Activated CD4-positive, CD25-positive, alpha-beta regulatory T cell treated with anti-CD3 and anti-CD28 coated beads, Interleukin-2, amount 50 U/mL, for 24 hours (primary cell): ENCODE measurements around the gene TNFSF13.

ENCODE experiments used
- ATAC-seq, 2 donors: fragments of 150-1000 bp; cut with Tn5 transposase; one replicate each; pipeline ENCODE4 v1.10.0; 2021; ENCODE audit warnings: mild to moderate bottlenecking in 1 of 2, moderate library complexity in 1 of 2

The TNFSF13 gene, protein sequence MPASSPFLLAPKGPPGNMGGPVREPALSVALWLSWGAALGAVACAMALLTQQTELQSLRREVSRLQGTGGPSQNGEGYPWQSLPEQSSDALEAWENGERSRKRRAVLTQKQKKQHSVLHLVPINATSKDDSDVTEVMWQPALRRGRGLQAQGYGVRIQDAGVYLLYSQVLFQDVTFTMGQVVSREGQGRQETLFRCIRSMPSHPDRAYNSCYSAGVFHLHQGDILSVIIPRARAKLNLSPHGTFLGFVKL

DNA sequence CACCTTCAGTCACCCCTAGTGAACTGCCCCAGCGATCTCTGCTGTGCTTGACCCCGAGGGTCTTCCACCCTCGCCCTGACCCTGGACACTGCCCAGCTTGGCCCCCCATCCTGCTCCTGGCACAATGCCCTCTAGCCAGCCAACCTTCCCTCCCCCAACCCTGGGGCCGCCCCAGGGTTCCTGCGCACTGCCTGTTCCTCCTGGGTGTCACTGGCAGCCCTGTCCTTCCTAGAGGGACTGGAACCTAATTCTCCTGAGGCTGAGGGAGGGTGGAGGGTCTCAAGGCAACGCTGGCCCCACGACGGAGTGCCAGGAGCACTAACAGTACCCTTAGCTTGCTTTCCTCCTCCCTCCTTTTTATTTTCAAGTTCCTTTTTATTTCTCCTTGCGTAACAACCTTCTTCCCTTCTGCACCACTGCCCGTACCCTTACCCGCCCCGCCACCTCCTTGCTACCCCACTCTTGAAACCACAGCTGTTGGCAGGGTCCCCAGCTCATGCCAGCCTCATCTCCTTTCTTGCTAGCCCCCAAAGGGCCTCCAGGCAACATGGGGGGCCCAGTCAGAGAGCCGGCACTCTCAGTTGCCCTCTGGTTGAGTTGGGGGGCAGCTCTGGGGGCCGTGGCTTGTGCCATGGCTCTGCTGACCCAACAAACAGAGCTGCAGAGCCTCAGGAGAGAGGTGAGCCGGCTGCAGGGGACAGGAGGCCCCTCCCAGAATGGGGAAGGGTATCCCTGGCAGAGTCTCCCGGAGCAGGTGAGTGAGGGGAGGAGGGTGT is at the start of gene TNFSF13:
Gene TNFSF13 (plus strand): TSS at position 207 of the 776 bp plus-strand sequence. CDS start 290 bp downstream, at position 497.
- ATAC-seq: no peak

DNA sequence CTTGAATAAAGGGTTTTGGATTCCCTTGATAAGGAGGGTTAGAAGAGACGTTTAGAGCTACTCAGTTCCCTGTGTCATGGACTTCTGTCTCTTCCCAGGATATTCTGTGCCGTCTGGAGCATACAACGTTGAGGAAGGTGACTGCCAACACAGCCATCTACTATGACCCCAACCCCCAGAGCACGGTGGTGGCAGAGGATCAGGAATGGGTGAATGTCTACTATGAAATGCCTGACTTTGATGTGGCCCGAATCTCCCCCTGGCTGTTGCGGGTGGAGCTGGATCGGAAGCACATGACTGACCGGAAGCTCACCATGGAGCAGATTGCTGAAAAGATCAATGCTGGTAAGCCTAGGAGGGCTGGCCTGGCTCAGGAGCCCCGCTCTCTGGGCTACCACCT is 49.7 kb upstream of the TNFSF13 start:
- ATAC-seq: no peak

DNA sequence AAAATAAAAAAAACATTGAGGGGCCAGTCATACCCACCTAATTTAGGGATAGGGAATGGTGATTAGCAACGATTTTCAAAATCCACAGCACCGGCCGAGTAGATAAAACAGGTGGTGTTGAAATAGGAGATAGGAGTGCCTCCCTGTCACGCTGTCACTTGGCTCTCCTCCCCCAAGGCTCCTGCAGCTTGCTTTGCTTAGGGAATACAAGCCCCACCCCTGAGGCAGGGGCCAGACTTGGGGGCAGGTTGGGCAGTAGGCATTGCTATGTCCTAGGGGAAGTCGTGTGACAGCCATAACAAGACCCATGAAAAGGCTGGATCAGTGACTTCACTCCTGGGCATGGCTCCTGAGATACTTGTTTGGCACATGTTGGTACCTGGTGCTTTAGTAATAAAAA is 48.6 kb upstream of the TNFSF13 start:
- ATAC-seq: no peak

DNA sequence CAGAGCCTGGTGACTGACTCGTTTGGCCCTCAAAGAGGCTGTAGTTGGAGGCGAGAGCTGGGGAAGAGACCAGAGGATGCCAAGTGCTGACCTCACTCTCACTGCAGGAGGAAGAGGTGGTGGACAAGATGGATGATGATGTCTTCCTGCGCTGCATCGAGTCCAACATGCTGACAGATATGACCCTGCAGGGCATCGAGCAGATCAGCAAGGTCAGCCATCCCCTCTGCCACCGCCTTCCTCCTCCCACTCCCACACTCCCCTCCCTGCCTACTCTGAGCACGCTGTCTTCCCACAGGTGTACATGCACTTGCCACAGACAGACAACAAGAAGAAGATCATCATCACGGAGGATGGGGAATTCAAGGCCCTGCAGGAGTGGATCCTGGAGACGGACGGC is 47.4 kb upstream of the TNFSF13 start:
- no peak for ATAC-seq

DNA sequence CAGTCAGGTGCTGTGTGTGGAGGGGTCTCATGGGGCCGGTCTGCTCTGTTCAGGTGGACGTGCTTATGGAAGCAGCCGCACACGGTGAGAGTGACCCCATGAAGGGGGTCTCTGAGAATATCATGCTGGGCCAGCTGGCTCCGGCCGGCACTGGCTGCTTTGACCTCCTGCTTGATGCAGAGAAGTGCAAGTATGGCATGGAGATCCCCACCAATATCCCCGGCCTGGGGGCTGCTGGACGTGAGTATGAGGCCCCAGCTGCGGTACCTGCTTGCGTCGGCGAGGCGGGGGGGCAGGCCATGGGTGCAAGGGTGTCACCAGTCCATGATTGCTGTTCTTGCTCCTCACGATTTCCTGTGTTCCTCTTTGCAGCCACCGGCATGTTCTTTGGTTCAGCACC is 46.4 kb upstream of the TNFSF13 start:
- ATAC-seq: no peak

DNA sequence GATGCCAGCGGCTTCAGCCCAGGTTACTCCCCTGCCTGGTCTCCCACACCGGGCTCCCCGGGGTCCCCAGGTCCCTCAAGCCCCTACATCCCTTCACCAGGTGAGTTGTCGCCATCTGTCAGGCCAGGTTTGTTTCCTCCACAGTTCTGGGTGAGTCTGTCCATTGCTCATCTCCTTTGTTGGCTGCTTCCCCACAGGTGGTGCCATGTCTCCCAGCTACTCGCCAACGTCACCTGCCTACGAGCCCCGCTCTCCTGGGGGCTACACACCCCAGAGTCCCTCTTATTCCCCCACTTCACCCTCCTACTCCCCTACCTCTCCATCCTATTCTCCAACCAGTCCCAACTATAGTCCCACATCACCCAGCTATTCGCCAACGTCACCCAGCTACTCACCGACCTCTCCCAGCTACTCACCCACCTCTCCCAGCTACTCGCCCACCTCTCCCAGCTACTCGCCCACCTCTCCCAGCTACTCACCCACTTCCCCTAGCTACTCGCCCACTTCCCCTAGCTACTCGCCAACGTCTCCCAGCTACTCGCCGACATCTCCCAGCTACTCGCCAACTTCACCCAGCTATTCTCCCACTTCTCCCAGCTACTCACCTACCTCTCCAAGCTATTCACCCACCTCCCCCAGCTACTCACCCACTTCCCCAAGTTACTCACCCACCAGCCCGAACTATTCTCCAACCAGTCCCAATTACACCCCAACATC is 45.6 kb upstream of the TNFSF13 start:
- no peak for ATAC-seq

DNA sequence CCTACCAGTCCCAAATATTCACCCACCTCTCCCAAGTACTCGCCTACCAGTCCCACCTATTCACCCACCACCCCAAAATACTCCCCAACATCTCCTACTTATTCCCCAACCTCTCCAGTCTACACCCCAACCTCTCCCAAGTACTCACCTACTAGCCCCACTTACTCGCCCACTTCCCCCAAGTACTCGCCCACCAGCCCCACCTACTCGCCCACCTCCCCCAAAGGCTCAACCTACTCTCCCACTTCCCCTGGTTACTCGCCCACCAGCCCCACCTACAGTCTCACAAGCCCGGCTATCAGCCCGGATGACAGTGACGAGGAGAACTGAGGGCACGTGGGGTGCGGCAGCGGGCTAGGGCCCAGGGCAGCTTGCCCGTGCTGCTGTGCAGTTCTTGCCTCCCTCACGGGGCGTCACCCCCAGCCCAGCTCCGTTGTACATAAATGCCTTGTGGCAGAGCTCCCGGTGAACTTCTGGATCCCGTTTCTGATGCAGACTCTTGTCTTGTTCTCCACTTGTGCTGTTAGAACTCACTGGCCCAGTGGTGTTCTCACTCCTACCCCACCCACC is 44.6 kb upstream of the TNFSF13 start:
- no peak for ATAC-seq

DNA sequence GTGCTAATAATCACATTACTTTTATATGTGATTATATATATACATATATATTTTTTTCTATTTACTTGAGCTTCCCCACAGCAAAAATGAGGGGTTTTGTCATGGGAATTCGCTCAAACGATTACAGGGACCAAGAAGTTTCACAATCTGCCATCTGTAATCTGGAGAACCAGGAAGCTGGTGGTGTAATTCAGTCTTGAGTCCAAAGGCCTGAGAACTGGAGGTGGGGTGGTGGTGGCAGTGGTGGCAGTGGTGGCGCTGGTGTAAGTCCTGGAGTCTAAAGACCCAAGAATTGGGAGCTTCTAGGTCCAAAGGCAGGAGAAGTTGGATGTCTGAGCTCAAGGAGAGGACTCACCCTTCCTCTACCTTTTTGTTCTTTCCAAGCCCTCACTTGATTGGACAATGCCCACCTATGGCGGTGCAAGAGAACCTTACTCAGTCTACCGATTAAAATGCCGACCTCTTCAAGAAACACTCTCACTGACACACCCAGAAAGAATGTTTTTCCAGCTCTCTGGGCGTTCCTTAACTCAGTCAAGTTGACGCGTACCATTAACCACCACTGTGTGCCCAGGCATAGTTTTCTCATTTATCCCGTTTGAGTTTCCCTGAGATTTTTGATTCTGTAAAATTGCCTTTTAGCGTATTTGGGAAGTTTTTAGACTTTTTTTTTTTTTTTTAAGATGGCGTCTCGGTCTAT is 42.5 kb upstream of the TNFSF13 start:
- ATAC-seq: no peak

DNA sequence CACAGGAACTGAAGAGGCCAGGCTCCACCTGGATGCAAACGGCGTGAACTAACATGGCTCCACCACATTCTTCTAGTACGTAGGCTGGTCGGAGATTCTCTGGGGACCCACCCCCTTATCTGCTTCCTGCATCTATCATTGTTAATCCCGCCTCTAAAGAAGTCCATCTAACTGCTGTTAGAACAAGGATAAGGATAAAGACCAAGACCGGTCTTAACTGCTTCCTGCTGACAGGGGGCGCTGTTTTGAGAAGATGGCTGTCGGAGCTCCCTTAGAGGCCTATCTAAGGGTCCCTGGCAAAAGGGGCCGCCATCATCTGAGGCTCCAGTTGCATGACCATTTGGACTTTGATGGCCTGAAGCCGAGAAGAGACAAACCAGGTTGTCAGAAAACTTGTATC is 35.5 kb upstream of the TNFSF13 start:
- ATAC-seq: peak; percentile 38 to 64

DNA sequence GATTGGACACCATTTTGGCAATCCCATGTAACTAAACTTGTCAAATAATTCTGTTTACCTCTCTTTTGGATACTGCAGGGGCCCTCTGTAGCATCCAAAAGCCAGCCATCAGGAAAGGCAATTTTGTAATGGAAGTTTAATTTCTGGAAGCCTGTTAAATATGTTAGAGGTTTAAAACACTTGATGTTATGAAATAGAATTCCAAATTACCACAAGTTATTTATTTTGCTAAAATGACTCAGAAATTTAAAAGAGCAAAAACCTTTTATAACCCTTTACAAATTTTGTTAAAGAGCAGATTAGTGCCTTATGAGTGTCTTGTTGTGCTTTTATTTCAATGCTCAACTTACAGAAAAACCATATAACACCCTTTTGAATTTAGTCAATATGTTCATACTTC is 29.7 kb upstream of the TNFSF13 start:
- no peak for ATAC-seq

DNA sequence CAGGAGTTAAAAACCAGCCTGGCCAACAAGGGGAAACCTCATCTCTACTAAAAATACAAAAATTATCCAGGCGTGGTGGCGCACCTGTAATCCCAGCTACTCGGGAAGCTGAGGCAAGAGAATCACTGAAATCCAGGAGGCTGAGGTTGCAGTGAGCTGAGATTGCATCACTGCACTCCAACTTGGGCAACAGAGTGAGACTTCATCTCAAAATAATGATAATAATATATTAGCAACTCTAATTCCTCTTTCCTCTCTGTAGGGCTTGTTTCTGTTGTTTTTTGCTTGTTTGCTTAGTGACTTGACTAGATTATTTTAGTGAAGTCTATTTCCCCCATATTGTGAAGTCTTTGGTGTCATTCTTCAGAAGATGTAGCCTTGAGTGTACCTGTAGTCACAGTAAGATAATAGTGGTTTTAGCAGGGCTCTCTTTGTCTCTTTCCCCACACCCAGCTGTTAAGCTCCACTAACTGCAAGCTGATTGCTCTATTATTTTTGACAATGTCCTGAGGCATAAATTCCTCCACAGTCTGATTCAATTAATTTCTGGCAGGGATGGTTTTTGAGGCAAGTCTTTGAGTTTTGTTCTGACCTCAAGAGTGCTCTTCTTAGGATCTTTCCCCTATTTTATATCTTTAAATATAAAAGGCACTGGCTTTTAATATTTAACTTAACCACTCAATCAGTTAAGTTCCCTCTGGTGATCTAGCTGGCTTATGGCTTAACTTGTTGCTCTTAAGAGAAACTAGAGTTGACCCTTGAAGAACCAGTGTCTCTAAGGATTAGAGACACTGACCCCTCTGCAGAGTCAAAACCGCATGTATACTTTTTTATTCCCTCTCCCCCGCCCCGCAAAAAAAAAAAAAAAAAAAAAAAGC is 28.3 kb upstream of the TNFSF13 start:
- no peak for ATAC-seq

DNA sequence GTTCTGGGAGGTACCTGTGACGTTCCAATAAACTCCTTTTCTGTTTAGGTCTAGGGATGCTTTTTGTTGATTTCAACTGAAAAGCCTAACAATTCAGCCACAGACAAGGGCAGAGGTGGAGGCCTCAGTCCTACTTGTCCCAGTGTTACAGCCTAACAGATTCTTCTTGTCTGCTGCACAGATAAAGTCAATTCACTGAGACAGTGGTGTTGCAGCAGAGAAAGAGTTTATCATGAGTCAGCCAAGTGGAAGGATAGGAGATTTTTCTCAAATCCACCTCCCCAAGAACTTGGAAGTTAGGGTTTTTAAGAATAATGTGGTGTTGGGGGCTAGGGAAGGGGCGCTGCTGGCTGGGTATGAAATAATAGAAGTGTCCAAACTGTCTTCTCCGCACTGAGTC is 20.5 kb upstream of the TNFSF13 start:
- no peak for ATAC-seq

DNA sequence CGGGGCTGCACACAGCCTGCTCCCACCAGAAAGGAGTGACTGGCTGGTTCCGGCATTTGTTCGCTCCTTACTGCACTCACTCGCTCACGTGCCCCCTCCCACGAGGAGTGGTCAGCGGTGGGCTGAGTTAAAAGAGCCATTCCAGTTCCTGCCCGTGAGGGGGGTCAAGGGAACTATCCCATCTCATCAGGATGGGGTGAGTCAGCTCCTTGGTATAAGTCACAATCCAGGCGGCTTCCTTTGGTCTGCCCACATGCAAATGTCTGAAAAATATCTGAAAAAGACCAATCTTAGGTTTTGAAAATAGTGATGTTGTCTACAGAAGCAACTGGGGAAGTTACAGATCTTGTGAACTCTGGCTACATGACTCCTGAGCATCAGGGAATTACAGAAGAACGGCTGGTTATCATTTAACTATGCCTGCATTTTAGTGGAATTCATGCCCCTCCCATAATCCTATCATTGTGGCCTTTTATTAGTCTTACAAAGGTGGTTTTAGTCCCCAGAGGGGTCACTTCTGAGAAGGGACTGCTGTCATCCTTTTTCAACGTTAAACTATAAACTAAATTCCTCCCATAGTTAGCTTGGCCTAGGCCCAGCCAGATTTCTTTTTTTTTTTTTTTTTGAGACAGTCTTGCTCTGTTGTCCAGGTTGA is 19.5 kb upstream of the TNFSF13 start:
- no peak for ATAC-seq

DNA sequence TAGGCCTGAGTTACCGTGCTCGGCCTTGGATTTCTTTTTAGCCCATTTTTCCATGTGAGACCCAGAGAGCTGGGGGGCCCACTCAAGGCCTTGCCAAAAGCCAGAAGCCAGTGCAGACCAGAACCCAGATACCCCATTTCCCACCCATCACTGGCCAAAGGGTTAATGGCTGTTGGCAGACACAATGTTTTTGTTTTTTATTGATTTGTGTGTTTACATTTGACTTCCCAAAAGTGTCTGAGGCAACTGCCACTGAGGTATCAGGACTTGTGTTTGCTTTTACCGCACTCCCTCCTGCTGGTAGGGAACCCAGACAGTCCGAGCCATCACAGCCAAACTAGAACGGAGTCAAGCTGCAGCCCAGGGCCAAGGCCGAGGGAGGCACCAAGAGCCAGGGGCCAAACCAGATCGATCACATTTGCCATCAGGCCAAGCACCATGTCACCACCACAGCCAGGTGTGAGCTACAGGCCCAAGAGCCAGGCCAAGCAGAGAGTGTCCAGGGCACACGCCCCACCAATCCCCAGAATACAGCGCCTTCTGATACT is 17.4 kb upstream of the TNFSF13 start:
- ATAC-seq: no peak

DNA sequence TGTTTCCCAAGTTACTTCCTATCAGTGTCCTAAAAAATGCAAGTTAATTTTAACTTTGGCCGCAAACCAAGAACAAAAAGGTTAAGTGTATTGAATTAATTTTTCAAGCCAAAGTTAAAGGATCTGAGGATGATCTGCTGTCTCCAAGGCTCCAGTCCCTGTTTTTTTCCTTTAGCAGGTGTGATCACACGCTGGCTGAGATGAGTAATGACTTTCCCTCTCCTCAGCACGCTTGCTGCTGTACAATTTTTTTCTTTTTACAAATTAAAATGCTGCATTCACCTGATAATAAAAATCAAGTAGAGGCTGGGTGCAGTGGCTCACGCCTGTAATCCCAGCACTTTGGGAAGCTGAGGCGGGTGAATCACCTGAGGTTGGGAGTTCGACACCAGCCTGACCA is 13.6 kb upstream of the TNFSF13 start:
- ATAC-seq: no peak

DNA sequence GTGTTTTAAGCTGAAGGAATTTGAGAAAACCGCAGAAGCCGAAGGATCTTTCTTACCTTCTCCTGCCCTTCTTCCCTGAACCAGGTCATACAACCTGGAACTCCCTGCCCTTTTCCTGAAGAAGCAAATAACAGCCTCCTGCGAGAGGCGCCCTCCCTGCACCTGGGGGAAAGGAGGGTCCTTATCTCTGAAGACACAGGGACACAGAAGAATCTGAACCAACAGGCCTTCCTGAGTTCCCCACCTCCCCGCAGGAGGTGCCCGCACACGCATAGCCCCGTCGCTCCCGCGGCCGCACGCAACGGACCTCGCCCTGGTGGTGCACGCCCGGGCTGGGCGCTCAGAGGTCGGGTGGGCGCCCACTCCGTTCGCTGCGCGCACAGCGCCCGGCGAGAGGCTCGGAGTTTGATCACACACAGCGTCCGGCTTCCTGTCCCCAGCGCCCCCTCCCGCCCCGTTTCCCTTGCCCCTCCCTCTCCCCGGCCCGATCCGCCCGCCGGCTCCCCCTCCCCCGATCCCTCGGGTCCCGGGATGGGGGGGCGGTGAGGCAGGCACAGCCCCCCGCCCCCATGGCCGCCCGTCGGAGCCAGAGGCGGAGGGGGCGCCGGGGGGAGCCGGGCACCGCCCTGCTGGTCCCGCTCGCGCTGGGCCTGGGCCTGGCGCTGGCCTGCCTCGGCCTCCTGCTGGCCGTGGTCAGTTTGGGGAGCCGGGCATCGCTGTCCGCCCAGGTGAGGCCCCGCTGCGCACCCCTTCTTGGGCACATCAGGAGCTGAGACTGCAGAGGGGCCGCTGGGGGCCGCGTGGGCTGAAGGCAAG is 9.8 kb upstream of the TNFSF13 start, which contains the start of gene TNFSF12:
Gene TNFSF12 (plus strand): TSS at position 474 of the 816 bp plus-strand sequence. CDS start 96 bp downstream, at position 570.
- ATAC-seq: peak; percentile 50 to 61

DNA sequence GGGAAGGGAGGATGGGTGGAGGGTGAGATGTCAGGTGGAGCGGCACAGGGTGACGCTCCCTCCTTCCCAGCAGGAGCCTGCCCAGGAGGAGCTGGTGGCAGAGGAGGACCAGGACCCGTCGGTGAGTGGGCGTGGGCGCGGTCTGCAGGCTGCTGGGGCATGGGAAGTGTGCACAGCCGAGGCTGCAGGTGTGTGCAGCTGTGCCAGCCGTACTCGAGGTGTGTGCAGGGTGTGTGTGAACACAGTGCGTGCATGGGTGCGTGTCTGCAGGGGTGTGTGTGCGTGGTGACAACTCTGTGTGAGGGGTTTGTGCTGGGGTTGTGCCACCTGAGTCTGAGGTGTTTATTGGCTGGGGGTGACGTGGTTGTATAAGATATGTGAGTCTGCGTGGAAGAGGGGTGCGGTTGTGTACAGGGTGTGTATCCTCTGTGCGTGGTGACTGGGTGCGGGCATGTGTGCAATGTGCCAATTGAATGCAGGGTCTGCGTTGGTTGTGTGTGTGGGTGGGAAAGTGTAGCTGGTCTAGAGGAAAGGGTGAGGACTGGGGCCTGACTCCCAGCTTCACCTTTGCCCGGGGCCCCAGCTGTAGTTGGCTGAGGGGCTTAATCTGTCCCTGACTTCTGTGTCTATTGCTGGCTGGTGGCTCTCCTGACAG is 9.0 kb upstream of the TNFSF13 start:
- ATAC-seq: peak; percentile 67

DNA sequence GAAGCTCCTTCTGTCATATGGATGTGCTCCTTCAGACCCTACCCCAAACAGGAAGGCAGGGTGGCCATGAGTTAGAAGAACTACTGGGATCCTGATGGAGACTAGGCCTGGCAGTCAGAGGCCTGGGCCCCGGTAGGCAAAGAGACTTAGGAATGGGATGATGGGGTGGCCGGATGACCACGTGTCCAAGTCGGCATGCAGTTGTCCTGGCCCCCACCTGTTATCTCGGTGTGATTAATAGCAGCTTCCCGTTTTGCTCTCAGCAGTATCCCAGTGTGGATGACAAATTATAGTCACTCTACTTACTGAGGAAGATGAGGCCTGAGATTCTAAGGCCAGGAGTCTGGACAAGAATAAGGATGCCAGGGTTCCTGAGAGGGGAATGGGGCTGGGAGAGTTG is 8.2 kb upstream of the TNFSF13 start:
- ATAC-seq: no peak

DNA sequence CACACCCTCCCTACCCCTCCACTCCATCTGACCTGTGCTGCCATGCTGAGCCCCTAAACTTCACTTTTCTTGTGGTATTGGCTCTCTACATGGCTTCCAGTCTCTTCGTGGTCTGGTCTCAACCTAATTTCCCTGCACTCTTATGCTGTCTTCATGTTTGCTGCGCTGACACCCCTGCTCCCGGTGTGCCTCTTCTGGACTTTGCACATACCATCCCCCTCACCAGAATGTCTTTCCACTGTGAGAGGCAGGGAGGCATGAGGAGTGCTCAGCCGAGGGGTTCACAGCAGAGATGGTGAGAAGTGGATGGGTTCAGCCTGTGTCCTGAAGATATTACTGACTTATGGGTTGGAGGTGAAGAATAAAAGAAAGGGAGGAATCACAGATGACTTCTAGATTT is 7.2 kb upstream of the TNFSF13 start:
- no peak for ATAC-seq
